GM21367 (cell line): ENCODE data around the gene KCNC1.

Experiments used
- ATAC-seq: cut with Tn5 transposase; IDR thresholded peaks from one replicate; pipeline ENCODE4 v1.9.1; 2021; ENCODE audit not compliant: unreplicated experiment

Gene KCNC1

GRCh38 chr11:17714870-17715269, 19.7 kb upstream of the KCNC1 start:
- no peak for ATAC-seq

- no peak for ATAC-seq
Observed at GRCh38 chr11:17716807-17717206, 17.8 kb upstream of the KCNC1 start.

- ATAC-seq, result no peak
Observed at GRCh38 chr11:17718015-17718414, 16.6 kb upstream of the KCNC1 start.

GRCh38 chr11:17718510-17718962, 16.0 kb upstream of the KCNC1 start:
- ATAC-seq, result no peak

- ATAC-seq, result no peak
Observed at GRCh38 chr11:17719028-17719937, 15.3 kb upstream of the KCNC1 start, which contains the start of gene MYOD1. TSS of gene MYOD1 (plus strand) at chr11:17719571. CDS start at chr11:17719783, 212 bp downstream.

DNA sequence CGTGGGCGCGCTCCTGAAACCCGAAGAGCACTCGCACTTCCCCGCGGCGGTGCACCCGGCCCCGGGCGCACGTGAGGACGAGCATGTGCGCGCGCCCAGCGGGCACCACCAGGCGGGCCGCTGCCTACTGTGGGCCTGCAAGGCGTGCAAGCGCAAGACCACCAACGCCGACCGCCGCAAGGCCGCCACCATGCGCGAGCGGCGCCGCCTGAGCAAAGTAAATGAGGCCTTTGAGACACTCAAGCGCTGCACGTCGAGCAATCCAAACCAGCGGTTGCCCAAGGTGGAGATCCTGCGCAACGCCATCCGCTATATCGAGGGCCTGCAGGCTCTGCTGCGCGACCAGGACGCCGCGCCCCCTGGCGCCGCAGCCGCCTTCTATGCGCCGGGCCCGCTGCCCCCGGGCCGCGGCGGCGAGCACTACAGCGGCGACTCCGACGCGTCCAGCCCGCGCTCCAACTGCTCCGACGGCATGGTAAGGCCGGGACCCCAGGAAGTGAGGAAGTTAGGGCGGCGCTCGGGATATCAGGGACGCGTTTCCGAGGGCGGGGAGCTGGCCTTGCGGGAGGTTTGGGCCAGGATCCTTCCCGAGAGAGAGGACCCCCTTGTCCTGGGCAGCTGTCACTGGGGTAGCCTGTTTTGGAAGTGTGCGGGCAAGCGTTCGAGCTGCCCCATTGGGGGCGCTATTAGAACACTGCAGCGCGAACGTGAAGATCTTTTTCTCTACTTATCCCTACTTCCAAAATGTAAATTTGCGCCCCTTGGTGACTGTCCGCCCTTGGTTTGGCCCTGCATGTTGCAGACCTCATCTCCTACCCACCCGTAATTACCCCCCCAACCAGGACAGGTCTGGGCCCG, 14.4 kb upstream of the KCNC1 start:
- no peak for ATAC-seq

DNA sequence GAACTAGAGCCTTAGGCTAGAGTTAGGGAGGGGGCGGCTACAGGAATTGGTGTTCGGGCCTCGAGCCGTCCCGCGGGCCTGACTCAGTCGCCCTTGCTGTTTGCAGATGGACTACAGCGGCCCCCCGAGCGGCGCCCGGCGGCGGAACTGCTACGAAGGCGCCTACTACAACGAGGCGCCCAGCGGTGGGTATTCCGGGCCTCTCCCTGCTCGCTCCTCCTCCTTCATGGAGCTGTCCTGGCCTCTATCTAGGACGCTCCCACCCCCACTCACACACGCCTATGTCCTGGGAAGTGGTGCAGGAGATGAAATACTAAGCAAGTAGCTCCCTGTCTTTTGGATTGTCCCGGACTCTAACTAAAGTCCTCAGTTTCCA, 13.8 kb upstream of the KCNC1 start:
- no peak for ATAC-seq

- ATAC-seq, result no peak
Observed at GRCh38 chr11:17721242-17721999, 13.2 kb upstream of the KCNC1 start.

DNA sequence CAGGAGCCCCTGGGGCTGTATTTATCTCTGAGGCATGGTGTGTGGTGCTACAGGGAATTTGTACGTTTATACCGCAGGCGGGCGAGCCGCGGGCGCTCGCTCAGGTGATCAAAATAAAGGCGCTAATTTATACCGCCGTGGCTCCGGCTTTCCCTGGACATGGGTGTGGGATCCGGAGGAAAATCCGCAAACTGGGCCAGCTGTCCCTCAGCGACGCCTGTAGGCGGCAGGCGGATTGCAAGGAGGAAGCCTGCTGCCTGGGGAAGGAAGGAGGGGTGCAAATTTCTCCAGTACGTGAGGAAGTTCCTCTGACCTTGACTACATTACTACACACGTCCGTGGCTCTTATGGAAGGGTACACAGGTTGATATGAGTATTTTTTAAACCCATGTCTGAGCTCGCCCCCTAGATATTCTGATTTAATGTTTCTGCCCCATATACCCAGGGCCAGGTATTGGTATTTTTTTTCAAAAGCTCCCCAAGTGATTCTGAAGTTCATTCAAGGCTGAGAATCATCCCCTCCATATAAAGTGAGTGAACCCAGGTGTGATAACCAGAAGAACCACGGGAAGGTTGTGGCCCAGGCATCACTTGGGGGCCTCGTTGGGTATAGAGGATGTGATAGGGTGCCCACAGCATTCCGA, 12.5 kb upstream of the KCNC1 start:
- ATAC-seq, result no peak

- no peak for ATAC-seq
Observed at GRCh38 chr11:17724020-17724908, 10.3 kb upstream of the KCNC1 start.

GRCh38 chr11:17725174-17725573, 9.4 kb upstream of the KCNC1 start:
- no peak for ATAC-seq

DNA sequence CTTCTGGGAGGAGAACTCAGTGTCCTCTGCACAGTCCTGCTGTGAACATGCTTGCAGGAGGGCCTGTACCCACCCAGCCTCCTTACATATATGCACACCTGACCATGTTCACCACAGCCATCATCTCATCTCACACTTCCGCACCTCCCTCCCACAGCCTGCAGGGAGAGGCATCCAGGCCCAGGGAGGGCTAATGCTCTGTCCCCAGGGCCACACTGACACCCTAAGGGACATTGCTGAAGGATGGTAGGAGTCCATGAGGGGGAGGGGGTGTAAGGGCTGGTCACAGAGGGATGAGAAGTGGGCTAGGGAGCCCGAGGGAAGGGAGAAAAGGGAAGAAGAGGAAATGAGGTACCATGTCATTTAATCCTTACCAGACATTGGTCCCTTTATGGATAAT, 4.4 kb upstream of the KCNC1 start:
- ATAC-seq, result no peak

- peak; percentile 78 for ATAC-seq
Observed at GRCh38 chr11:17730608-17731462, 3.7 kb upstream of the KCNC1 start.

- no peak for ATAC-seq
Observed at GRCh38 chr11:17733261-17733660, 1.3 kb upstream of the KCNC1 start.

DNA sequence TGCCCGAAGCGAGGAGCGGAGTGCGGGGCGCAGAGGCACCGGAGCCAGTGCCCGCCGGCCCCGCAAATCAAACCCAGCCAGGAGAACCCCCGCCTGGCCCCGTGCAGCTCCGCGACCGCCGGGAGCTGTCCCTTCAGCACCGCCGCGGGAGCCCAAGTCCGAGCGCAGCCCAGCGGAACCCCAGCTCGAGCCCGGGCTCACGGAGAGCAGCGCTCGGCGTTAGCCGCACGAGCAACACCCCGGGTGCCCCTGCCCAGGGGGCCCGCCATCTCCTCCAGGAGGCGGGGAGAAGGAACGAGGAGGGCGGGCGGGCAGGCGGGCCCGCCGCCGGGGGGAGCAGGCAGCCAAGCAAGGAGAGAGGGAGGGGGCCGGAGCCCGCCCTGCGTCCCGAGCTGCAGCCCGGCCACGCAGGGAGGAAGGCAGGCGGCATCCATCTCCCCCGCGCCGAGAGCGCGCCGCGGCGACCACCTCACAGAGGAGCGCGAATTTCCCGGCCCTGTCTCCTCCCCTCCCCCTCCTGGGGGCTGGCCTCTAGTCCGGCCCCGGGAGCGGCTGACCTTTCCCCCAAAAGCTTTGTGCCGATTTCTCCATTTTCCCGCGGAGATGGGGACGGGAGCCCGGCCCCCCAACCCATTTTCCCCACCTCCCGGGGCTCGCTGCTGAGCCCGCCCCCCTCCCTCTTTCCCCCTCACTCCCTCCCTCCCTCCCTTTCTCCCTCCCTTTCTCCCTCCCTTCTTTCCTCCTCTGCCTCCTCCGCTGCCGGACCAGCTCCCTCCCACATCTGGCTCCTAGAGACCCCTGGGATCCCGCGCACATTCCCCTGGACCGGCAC, 621 bp downstream of the KCNC1 start:
- ATAC-seq, result no peak

DNA sequence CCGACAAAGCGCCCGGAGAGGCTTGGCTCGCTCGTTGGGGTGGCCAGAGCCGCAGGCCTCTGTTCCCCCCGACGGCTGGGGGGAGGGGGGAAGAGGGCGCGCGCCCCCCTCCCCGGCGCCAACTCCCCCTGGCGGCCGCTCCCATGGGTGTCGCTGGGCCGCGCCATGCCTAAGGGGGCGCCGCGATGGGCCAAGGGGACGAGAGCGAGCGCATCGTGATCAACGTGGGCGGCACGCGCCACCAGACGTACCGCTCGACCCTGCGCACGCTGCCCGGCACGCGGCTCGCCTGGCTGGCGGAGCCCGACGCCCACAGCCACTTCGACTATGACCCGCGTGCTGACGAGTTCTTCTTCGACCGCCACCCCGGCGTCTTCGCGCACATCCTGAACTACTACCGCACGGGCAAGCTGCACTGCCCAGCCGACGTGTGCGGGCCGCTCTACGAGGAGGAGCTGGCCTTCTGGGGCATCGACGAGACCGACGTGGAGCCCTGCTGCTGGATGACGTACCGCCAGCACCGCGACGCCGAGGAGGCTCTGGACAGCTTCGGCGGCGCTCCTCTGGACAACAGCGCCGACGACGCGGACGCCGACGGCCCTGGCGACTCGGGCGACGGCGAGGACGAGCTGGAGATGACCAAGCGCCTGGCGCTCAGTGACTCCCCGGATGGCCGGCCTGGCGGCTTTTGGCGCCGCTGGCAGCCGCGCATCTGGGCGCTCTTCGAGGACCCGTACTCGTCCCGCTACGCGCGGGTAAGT, 1.4 kb downstream of the KCNC1 start:
- ATAC-seq, result no peak

GRCh38 chr11:17736579-17736893, 2.0 kb downstream of the KCNC1 start:
- no peak for ATAC-seq
